ENCODE results near the gene EEF1AKMT3.
"Not testable (repeated sequence)": the region's sequence is repeated elsewhere in the genome, so short reads cannot be mapped to it uniquely, and the experiment has no call there.

Gene EEF1AKMT3

GRCh38 chr12:57795354-57795753, 22.9 kb downstream of the EEF1AKMT3 start:
- peak in 1 of 2 donors; percentile 44 for DNase-seq

DNA sequence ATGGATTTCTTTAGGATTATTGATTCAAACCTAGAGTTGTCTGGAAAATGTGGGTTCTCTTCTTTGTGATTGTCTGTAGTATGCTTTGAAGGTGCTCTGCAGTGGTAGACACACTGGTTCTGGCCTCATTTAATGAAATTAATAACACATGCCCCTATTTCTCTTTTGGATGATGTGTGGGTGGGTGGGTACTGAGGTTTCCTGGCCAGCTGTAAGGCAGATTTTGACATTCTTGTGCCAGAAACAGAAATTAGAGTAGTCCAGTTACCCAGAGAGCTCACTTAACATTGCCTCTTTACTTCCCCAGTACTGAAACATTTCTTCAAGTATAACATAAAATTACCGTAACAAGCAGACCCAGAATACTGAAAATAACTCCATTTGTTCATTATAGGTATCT, 24.6 kb downstream of the EEF1AKMT3 start:
- DNase-seq, result no peak

GRCh38 chr12:57797933-57798332, 25.5 kb downstream of the EEF1AKMT3 start:
- DNase-seq, result peak; percentile 70 to 74

GRCh38 chr12:57800965-57801364, 28.6 kb downstream of the EEF1AKMT3 start:
- DNase-seq, result no peak

GRCh38 chr12:57802607-57803006, 30.2 kb downstream of the EEF1AKMT3 start:
- no peak for DNase-seq

- DNase-seq, result peak in 1 of 2 donors; percentile 54
Observed at GRCh38 chr12:57803319-57803893, 31.0 kb downstream of the EEF1AKMT3 start.

DNA sequence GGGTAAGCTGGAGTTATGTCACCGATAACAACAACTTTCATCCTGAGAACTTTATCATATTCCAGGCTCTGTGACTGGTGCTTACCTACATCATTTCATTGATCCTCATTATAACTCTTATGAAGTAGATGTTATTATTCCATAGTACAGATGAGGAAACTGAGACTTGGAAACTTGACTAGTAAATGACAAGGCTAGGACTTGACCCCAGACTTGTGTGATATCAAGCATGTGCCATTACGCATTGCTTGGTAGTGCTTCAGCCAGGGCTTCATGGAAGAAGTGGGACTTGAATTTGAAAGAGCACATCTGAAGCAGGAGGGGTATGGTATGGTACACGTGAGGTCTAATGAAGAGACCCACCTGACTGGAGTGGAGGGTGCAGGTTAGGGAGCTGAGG, 34.3 kb downstream of the EEF1AKMT3 start:
- DNase-seq, result no peak

GRCh38 chr12:57807285-57807684, 34.9 kb downstream of the EEF1AKMT3 start:
- no peak for DNase-seq

GRCh38 chr12:57808351-57808750, 35.9 kb downstream of the EEF1AKMT3 start:
- DNase-seq, result no peak

DNA sequence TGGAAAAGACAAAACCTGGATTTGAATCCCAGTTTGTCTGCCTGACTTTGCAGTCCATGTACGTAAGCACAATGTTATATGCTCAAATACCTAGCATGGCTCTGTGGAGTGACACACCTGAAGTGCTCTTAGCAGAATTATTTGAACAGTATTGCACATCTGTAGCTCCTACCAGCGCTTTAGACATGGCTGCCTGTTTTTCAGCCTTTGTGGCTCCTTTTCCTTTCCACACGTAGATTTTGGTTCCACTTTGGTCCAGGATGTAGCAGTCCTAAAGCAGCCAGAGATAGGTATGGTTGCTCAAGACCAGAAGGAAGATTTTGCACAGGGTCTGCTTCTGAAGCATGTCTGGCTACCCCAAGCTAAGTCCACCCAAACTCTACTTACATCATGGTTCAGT, 37.0 kb downstream of the EEF1AKMT3 start:
- DNase-seq, result no peak

- no peak for DNase-seq
Observed at GRCh38 chr12:57810450-57810849, 38.0 kb downstream of the EEF1AKMT3 start.

DNA sequence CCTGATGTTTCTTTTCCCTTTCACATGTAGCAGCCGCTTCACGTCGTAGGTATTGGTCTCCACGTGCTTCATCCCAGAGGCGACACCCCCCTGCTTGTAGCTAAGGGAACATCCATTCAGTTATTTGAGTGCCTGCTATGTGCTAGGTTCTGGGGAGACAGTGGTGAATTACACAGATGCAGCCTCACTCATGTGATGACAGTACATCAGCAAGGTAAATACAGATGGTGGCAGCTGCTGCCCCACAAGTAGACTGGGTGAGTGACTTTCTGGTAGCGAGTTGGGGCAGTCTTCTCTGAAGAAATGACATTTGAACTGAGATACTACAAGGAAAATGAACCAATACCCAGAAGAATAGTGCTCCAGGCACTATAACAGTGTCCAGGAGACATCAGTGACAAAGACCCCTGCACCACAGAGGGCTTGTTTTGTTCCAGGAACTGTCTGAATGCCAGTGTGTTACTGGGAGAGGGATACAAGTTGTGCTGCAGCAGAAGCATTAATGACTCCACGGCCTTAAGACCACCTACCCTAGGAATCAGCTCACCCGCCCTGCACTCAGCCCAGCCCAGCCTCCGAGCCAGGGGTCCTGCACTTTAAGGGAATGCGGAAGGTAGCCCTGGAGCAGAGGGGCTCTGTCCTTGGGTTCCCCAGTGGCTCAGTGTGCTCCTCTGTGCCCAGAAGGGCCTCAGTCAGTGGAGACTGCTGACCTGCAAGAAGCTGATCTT, 38.8 kb downstream of the EEF1AKMT3 start:
- no peak for DNase-seq

- no peak for DNase-seq
Observed at GRCh38 chr12:57813111-57813970, 40.9 kb downstream of the EEF1AKMT3 start.

DNA sequence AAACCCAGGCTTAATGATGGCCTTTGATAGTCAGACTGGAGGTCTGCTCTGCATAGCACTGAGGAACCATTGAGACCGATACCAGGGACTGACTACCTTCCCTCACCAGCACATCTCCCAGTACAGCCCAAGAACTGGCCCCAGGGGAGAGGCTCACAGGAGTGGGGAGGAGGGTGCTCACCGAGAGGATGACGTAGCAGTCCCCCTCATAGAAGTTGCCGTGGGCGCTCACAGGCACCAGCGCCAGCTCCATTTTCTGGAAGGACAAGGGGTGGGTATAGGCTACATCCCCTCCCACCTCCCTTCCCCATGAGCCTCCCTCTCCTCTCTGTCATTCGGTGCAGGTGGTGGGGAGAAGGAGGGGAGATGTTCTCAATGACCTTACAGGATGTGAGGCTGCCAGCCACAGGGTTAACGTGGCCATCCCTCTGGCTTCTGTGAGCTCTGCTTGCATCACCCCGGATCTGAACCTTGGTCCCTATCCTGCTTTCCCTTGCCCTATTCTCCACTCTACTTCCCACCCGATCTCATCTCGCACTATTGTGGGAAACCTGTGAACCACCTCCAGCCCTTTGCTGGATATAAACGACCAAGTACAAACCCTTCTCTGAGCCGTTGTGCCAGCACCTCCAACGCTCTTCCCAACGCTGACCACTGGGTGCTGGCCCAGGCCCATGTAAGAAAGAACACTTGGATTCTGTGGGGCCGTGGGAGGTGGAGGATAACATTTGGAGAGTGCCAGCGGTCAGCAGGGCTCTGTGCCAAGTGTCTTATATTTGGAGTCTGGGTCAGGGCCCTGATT, 41.8 kb downstream of the EEF1AKMT3 start:
- DNase-seq, result no peak

- no peak for DNase-seq
Observed at GRCh38 chr12:57815177-57816000, 43.0 kb downstream of the EEF1AKMT3 start.

- DNase-seq, result no peak
Observed at GRCh38 chr12:57816001-57816854, 43.8 kb downstream of the EEF1AKMT3 start.

- DNase-seq, result peak; percentile 78 to 89
Observed at GRCh38 chr12:57816855-57817151, 44.4 kb downstream of the EEF1AKMT3 start.

GRCh38 chr12:57817261-57817989, 45.0 kb downstream of the EEF1AKMT3 start:
- DNase-seq, result no peak

DNA sequence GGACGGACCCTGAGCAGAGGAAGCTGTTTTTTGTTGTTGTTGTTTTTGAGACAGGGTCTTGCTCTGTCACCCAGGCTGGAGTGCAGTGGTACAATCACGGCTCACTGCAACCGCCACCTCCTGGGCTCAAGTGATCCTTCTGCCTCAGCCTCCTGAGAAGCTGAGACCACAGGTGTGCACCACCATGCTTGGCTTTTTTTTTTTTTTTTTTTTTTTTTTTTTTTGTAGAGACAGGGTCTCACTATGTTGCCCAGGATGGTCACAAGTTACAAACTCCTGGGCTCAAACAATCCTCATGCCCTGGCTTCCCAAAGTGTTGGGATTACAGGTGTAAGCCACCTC, 45.5 kb downstream of the EEF1AKMT3 start:
- DNase-seq, result not testable (repeated sequence)

GRCh38 chr12:57820119-57820518, 47.7 kb downstream of the EEF1AKMT3 start:
- DNase-seq, result not testable (repeated sequence)

GRCh38 chr12:57821015-57821414, 48.6 kb downstream of the EEF1AKMT3 start:
- not testable (repeated sequence) for DNase-seq
